ENCODE measurements around the gene HMCN2. TPM values are rescaled to one million over a fixed set of nuclear protein-coding genes. Genes with fewer than 3 reads are reported as not detected.

HMCN2 gene
- total and polyA plus RNA-seq, 8 donors, result 1.1 to 21.1 (median 5.0) TPM

DNA sequence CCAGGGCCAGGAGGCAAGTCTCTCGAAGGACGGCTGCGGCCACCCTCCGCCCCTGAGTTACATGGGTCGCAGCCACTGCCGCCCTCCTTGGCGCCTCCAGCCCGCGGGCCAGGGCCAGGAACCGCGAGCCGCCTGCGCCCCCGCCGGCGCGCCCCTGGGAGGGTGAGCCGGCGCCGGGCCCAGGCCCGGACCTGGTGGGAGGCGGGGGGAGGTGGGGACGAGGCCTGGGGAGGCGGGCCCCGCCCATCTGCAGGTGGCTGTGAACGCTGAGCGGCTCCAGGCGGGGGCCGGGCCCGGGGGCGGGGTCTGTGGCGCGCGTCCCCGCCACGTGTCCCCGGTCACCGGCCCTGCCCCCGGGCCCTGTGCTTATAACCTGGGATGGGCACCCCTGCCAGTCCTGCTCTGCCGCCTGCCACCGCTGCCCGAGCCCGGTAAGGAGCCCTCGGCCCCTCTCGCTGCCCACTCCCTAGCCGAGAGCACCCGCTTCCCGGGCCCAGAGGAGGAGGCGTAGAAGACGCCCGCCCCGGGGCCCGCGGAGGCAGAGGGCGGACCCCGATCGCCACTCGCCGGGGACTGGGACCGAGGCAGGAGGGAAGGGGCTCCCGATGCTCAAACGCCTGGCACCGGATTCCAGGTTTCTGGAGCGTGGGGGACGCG lies 179.1 kb downstream of the HMCN2 start, which contains the start of gene ASS1:
TSS of gene ASS1 (plus strand) at position 397 of the 657 bp plus-strand sequence. CDS start 7,268 bp downstream, outside the sequence.
- intact Hi-C loops (cut with DNase I; ENCODE audit: low total_unique reads), result no loop called here
- Histone ChIP-seq H3K36me3 (no peaks in the 10 kb centered on the region), H3K27ac (peak within 1 kb of the TSS; percentile 69 to 92 (median 83)), H3K4me3 (peak within 1 kb of the TSS; percentile 55 to 75 (median 66)), H3K27me3 (peaks cover 0 to 27% (median 0%) of the 10 kb centered on the region in 3 donors), H3K4me1 (peaks cover 26 to 56% (median 44%) of the 10 kb centered on the region in 4 donors), H3K9me3 (peaks cover 5 to 14% (median 10%) of the 10 kb centered on the region in 4 donors)
- DNase-seq, result peak; percentile 89 to 90
- TF ChIP-seq CTCF (IDR thresholded peaks at IDR 0.05) (no peak), POLR2AphosphoS5 (IDR thresholded peaks at IDR 0.05) (peak in 2 of 3 donors; percentile 70 to 87), POLR2A (IDR thresholded peaks at IDR 0.05) (no peak), EP300 (IDR thresholded peaks at IDR 0.05) (no peak)
- 0 to 2% (median 1%) methylated on average over 8 to 66 of the region's 66 CpGs for WGBS, 5 donors

DNA sequence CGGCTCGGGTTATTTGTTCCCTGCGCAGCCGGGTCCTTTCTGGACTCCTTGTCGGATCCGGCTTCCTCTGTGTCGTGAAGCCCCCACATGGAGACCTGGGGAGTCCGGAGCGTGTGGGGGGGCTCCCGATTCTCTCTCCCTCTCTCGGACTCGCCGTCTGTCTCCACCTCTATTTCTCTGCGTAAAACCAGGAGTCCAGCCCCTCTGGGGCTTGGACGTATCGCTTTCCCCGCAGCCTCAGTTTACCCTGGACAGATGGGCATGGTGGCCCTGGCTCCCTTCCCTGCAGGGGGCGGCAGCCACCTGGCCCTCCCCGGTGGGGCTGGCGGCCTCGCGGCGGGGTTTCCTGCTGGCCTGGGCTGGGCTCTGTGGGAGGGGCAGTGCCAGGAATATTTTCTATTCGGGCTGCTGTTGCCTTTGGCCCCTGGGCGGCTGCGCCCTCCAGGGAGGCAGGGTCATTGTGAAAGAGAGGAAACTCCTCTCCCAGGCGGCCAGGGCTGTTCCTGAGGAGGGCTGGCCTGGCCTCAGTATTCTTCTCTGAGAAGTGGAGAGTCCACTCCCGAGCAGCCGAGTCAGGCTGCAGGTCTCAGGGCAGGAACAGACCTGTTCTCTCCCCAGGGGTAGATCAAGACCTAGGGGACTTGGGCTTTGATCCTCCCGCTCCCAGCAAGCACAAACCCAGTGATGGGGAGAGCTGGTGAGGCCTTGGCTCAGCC lies 179.9 kb downstream of the HMCN2 start:
- Histone ChIP-seq H3K27me3 (peaks cover 0 to 27% (median 0%) of the 10 kb centered on the region in 3 donors), H3K4me1 (peaks cover 33 to 64% (median 51%) of the 10 kb centered on the region in 4 donors), H3K4me3 (peak overlapping the region; percentile 55 to 75 (median 66)), H3K36me3 (no peaks in the 10 kb centered on the region), H3K9me3 (peaks cover 5 to 13% (median 10%) of the 10 kb centered on the region in 4 donors), H3K27ac (peak overlapping the region; percentile 69 to 92 (median 83))
- 5 to 11% (median 9%) methylated on average over 21 to 30 of the region's 30 CpGs for WGBS, 5 donors
- intact Hi-C loops (cut with DNase I; ENCODE audit: low total_unique reads), result no loop called here
- TF ChIP-seq POLR2A (IDR thresholded peaks at IDR 0.05) (no peak), CTCF (IDR thresholded peaks at IDR 0.05) (no peak), POLR2AphosphoS5 (IDR thresholded peaks at IDR 0.05) (peak in 2 of 3 donors; percentile 35 to 54)
- peak; percentile 62 to 74 for DNase-seq

DNA sequence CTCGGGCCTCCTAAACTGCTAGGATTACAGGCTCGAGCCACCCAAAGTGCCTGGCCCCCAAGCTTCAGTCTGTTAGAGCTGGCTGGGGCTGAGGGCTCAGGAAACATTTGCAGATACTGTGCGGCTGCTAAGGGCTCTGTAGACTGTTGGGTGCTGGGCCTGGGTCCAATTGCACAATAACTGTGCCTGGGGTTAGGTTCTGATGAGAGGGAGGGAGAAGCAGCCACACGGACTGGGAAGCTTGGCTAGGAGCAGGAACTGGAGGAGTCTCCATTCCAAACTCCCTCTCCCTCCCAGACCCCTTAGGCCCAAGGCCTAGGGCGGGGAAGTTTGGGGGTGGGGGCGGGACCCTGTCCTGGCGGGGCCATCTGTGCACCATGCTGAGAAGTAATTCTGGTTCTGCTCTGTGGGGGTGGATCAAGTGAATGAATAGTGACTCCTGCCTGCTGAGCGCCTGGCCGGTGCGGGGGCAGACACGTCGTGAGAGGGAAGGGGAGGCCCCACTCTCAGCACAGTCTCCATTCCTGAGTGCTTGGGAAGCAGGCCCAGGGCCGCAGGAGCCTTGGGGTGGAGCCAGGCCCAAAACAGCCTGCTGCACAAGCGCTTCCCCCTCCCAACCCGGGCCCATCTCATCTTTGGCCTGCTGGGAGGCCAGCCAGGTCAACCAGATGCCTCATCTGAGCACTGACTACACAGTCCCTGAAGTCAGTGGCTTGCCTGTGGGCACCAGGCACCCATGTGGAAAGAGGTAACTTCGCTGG lies 180.7 kb downstream of the HMCN2 start:
- Histone ChIP-seq H3K27ac (peak overlapping the region; percentile 69 to 92 (median 83)), H3K4me3 (peak overlapping the region; percentile 55 to 75 (median 66)), H3K4me1 (peaks cover 41 to 72% (median 59%) of the 10 kb centered on the region in 4 donors), H3K36me3 (no peaks in the 10 kb centered on the region), H3K27me3 (peaks cover 0 to 27% (median 0%) of the 10 kb centered on the region in 3 donors), H3K9me3 (peaks cover 0 to 5% (median 2%) of the 10 kb centered on the region in 4 donors)
- WGBS, 5 donors, result 39 to 61% (median 48%) methylated on average over 7 to 16 of the region's 16 CpGs
- peak; percentile 62 to 90 for DNase-seq
- intact Hi-C loops (cut with DNase I; ENCODE audit: low total_unique reads), result no loop called here
- TF ChIP-seq CTCF (IDR thresholded peaks at IDR 0.05), result no peak
- no peak for TF ChIP-seq EP300 (IDR thresholded peaks at IDR 0.05)
- no peak for TF ChIP-seq POLR2A (IDR thresholded peaks at IDR 0.05)
- peak; percentile 11 to 27 (median 21) for TF ChIP-seq POLR2AphosphoS5 (IDR thresholded peaks at IDR 0.05)

Measured in stomach (tissue), 9 donors.